HG03139 (cell line): ENCODE results near the gene DENND6A.

Experiments used
- ATAC-seq: cut with Tn5 transposase; IDR thresholded peaks from one replicate; pipeline ENCODE4 v1.9.1; 2021; ENCODE audit not compliant: unreplicated experiment

Gene DENND6A

GRCh38 chr3:57582474-57583168, 110.3 kb downstream of the DENND6A start:
- ATAC-seq, result no peak

- no peak for ATAC-seq
Measured at GRCh38 chr3:57577801-57578200, 115.1 kb downstream of the DENND6A start.

DNA sequence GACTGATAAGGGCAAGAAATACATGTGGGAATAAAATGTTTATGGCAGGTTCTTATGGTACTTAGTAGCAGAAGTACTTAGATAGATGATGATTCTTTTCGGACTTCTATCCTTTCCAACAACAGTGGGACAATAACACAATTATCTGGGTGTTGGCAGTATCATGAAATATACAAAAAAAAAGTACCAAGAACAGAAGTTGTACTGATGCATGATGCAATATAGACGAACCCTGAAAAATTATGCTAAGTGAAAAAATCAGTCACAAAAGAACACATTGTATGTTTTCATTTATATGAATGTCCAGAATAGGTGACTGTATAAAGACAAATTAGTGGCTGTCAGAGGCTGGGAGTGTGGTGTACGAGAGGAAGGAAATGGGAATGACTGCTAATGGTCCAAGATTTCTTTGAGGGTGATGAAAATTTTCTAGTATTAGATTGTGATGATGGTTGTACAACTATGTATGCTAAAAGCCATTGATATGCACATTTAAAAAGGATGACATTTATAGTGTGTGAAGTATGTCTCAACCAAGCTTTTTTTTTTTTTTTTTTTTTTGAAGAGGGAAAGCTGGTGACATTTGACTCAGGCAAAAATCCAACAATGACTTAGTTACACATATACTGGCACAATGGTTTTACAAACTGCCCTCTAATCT, 116.8 kb downstream of the DENND6A start:
- no peak for ATAC-seq
